Measurements from ENCODE around the gene MED12L. TPM values are rescaled to one million over a fixed set of nuclear protein-coding genes. Genes with fewer than 3 reads are reported as not detected.

The MED12L gene
- total and polyA plus RNA-seq, 10 of the 15 experiments (the other 5 are each of a cell fraction or from before 2014, with no cell fraction given), result 0.01 to 0.06 (median 0.03) TPM; not detected in 2

DNA sequence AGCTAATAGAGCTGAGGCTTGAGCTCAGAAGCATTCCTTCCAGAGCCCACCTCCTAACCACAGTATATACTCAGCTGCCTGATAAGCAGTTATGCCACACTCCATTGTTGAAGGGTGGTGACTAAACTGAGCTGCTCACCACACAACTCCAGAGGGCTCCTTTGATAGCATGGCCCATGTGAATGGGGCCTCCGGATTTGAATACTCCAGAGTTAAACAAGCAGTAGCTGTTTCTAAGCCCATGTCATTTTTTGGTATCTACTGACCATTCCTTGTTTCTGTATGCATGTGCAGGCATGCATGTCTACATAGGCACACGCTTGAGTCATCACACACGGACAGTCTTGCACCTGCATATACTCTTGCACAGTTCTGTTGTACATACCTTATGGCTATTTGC, 346.5 kb downstream of the MED12L start:
- TF ChIP-seq GABPA (IDR thresholded peaks at IDR 0.05; ENCODE audit: low read depth), result no peak
- TF ChIP-seq, protein P1, sequence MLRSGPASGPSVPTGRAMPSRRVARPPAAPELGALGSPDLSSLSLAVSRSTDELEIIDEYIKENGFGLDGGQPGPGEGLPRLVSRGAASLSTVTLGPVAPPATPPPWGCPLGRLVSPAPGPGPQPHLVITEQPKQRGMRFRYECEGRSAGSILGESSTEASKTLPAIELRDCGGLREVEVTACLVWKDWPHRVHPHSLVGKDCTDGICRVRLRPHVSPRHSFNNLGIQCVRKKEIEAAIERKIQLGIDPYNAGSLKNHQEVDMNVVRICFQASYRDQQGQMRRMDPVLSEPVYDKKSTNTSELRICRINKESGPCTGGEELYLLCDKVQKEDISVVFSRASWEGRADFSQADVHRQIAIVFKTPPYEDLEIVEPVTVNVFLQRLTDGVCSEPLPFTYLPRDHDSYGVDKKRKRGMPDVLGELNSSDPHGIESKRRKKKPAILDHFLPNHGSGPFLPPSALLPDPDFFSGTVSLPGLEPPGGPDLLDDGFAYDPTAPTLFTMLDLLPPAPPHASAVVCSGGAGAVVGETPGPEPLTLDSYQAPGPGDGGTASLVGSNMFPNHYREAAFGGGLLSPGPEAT (IDR thresholded peaks at IDR 0.05; ENCODE audit: low read depth), result no peak
- TF ChIP-seq, protein P2, sequence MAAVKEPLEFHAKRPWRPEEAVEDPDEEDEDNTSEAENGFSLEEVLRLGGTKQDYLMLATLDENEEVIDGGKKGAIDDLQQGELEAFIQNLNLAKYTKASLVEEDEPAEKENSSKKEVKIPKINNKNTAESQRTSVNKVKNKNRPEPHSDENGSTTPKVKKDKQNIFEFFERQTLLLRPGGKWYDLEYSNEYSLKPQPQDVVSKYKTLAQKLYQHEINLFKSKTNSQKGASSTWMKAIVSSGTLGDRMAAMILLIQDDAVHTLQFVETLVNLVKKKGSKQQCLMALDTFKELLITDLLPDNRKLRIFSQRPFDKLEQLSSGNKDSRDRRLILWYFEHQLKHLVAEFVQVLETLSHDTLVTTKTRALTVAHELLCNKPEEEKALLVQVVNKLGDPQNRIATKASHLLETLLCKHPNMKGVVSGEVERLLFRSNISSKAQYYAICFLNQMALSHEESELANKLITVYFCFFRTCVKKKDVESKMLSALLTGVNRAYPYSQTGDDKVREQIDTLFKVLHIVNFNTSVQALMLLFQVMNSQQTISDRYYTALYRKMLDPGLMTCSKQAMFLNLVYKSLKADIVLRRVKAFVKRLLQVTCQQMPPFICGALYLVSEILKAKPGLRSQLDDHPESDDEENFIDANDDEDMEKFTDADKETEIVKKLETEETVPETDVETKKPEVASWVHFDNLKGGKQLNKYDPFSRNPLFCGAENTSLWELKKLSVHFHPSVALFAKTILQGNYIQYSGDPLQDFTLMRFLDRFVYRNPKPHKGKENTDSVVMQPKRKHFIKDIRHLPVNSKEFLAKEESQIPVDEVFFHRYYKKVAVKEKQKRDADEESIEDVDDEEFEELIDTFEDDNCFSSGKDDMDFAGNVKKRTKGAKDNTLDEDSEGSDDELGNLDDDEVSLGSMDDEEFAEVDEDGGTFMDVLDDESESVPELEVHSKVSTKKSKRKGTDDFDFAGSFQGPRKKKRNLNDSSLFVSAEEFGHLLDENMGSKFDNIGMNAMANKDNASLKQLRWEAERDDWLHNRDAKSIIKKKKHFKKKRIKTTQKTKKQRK (IDR thresholded peaks at IDR 0.05; ENCODE audit: low read depth, low read length), result no peak
- no peak for TF ChIP-seq KAT2A (conservative IDR thresholded peaks at IDR 0.05; ENCODE audit: control insufficient read depth, low read depth, low read length)
- Histone ChIP-seq H3K4me1 (ENCODE audit: control insufficient read depth, insufficient read depth, low read length) (no peaks in the 10 kb centered on the region), H3K4me2 (ENCODE audit: control insufficient read depth, insufficient read depth) (no peak overlapping the region), H3K27me3 (replicated peaks in 1 of 2; ENCODE audit: control insufficient read depth in 2 of 2, insufficient read depth in 2 of 2, low read length in 1 of 2) (no peaks in the 10 kb centered on the region), H3K4me3 (no peak overlapping the region), H2AFZ (ENCODE audit: control insufficient read depth, low read depth, low read length) (no peak overlapping the region), H3K9ac (ENCODE audit: control insufficient read depth, insufficient read depth, low read length) (no peak overlapping the region), H3K36me3 (ENCODE audit: control insufficient read depth in 2 of 2, insufficient read depth in 2 of 2, low read length in 1 of 2) (no peaks in the 10 kb centered on the region), H3K9me3 (replicated peaks; ENCODE audit: control insufficient read depth, insufficient read depth, low read length) (no peaks in the 10 kb centered on the region), H3K27ac (ENCODE audit: control insufficient read depth, insufficient read depth) (no peak overlapping the region), H3K79me2 (ENCODE audit: control insufficient read depth, insufficient read depth, low read length) (no peaks in the 10 kb centered on the region), H4K20me1 (ENCODE audit: control insufficient read depth, insufficient read depth) (no peaks in the 10 kb centered on the region)
- FAIRE-seq (no peak), ATAC-seq (peak; percentile 25), DNase-seq (ENCODE audit: low read depth, low spot score) (no peak)
- in situ Hi-C loops (cut with MboI) (loop anchor here (10.0 kb wide), 1 partner anchor 403 kb away; no protein-coding TSS in a partner anchor), intact Hi-C loops (cut with micrococcal nuclease; ENCODE audit: unreplicated experiment) (no loop called here)
- CTCF ChIA-PET, result interaction anchor here (0.9 to 2.4 kb wide), 4 partner anchors 8 to 487 kb away, joined by 3 to 9 read pairs (median 4); no protein-coding TSS in a partner anchor
- RAD21 ChIA-PET (ENCODE audit: unreplicated experiment), result interaction anchor here (1.1 to 1.3 kb wide), 2 partner anchors 10 to 53 kb away, joined by 3 to 4 read pairs; no protein-coding TSS in a partner anchor
- 27% methylated on average over 3 of the region's 3 CpGs for WGBS (ENCODE audit: insufficient coverage, insufficient replicate concordance, low lambda C conversion rate, missing lambda C conversion rate)
- no TSS peak for BruUV-seq (replicated peaks)
- POLR2A ChIA-PET, result no interaction called here
- SMC1A ChIA-PET (ENCODE audit: uncharacterized antibody, unreplicated experiment), result interaction anchor here (0.6 to 1.5 kb wide), 3 partner anchors 8 to 47 kb away, joined by 3 to 5 read pairs (median 4); partner anchors contain the start of gene P2RY12

Measured in GM12878 (cell line).